ENCODE results near the gene YIF1A. TPM values are rescaled to one million over a fixed set of nuclear protein-coding genes. Genes with fewer than 3 reads are reported as not detected.

Gene YIF1A
- total RNA-seq, 2 donors from 2014 or later = 68.1 to 100 TPM

DNA sequence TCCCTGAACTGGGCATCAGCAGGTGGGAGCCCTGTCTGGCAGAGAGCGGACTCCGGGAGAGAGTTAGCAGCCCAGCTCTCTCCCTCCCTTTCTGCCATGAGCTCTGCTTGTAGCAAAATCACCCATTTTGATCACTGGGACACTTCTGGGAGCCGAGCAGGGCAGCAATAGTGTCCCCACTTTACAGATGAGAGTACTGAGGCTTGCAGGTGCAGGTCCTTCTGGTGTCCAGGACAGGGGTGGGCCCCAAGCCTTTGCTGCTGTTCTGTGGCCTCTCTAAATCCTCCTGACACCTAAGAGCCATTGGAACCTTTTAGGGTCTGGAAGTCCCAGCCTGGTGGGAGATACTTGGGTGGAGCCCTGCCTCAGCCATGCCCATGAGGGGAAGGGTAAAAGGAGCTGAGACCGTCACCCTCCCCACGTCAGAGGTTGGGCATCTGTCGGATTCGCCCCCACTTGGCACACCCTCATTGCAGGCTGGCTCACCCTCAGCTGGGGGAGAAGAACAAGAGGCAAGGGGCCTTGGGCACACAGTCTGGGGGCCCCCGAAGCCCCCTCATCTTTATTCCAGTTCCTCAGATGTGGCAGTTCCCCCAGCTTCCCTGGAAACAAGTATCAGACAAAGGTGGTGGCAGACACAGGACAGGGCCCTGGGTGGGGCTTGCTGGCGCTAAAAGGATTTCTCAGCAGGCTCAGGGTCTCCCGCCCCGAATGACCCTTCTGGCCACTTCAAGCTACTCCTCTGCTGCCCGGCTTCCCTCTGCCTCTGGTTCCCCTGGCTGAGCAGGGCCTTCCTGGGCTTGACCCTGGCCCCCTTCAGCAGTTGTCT lies 42.8 kb upstream of the YIF1A start:
- Histone ChIP-seq H3K36me3 (no peaks in the 10 kb centered on the region), H3K4me3 (no peak overlapping the region), H3K9me3 (no peaks in the 10 kb centered on the region), H3K4me1 (peaks cover 4 to 46% of the 10 kb centered on the region in 2 donors), H3K27me3 (no peaks in the 10 kb centered on the region), H3K27ac (no peak overlapping the region)
- TF ChIP-seq, protein P1, sequence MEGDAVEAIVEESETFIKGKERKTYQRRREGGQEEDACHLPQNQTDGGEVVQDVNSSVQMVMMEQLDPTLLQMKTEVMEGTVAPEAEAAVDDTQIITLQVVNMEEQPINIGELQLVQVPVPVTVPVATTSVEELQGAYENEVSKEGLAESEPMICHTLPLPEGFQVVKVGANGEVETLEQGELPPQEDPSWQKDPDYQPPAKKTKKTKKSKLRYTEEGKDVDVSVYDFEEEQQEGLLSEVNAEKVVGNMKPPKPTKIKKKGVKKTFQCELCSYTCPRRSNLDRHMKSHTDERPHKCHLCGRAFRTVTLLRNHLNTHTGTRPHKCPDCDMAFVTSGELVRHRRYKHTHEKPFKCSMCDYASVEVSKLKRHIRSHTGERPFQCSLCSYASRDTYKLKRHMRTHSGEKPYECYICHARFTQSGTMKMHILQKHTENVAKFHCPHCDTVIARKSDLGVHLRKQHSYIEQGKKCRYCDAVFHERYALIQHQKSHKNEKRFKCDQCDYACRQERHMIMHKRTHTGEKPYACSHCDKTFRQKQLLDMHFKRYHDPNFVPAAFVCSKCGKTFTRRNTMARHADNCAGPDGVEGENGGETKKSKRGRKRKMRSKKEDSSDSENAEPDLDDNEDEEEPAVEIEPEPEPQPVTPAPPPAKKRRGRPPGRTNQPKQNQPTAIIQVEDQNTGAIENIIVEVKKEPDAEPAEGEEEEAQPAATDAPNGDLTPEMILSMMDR (IDR thresholded peaks at IDR 0.05) = no peak
- no peak for DNase-seq (ENCODE audit: low spot score)

DNA sequence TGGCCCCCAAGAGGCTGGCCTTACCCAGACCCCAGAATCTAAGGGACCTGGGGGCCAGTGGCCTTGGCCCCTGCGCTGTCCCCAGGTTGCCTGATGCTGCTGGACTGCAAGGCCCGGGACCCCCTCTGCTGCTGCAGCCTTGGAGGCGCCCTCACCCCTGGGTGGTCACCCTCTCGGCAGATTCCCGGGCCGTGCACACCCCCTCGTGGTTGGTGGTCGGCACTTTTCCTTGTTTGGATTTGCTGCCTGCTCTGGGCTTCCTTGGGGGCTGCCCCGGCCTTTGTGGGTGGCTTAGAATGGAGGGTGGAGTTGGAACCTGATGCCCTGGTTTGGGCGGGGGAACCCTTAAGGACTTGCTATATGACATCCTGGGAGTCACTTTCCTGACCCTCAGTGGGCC lies 42.0 kb upstream of the YIF1A start:
- no peaks in the 10 kb centered on the region for H3K27me3 ChIP-seq
- no peaks in the 10 kb centered on the region for H3K9me3 ChIP-seq
- TF ChIP-seq, protein P1 (IDR thresholded peaks at IDR 0.05) = no peak
- no peak overlapping the region for H3K4me3 ChIP-seq
- no peaks in the 10 kb centered on the region for H3K36me3 ChIP-seq
- no peak for DNase-seq (ENCODE audit: low spot score)
- H3K4me1 ChIP-seq = peaks cover 4 to 46% of the 10 kb centered on the region in 2 donors
- H3K27ac ChIP-seq = no peak overlapping the region

DNA sequence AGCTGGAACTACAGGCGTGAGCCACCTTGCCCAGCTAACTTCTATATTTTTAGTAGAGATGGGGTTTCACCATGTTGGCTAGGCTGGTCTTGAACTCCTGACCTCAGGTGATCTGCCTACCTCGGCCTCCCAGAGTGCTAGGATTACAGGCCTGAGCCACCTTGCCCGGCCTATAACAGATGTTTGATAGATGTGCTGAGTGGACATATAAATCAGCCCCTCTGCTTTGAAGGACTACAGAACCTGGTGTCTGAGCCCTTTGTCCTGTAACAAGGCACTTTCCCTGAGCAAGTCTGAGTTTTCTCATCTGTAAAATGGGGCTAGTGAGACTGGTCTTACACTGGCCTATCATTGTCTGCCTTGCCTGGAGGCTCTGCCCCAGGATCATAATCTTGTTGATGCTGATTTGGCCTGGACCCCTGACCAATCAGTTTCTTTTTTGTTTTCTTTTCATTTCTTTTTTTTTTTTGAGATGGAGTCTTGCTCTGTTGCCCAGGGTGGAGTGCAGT lies 40.3 kb upstream of the YIF1A start:
- DNase-seq (ENCODE audit: low spot score) = no peak

DNA sequence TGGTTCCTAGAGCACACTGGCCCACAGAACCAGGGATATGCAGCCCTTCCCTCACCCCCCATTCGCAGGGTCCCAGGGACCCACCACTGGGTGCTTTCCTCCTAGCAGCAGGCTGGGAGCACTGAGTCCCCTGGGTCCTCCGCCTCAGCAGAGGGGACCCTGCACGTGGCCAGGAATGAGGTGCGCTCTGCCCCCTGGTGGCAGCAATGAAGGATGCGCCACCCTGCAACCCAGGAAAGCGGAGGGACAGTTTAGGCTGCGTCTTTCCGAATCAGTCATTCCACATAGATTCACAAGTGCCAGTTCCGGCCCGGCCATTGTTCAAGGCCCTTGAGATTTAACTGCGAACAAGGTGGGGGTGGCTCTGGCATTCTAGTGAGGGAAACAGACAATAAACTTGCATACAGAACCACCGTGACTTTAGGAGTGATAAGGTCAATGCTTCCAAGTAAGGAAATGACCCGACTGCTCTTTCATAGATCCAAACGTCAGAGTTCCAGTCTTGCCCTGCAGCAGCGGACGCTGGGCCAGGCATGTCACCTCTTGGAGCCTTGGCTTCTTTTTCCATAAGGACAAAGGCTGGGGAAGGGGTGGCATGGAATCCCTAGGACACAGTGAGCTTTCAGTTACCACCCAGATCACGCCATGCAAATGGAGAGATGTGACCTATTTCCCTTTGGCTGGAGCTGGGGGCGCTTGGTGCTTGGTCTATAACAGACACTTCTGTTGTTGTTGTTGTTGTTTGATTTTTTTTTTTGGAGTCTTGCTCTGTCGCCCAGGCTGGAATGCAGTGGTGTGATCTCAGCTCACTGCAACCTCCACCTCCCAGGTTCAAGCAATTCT lies 39.6 kb upstream of the YIF1A start:
- peak overlapping the region in 1 of 2 donors; percentile 18 for H3K4me3 ChIP-seq
- peak overlapping the region; percentile 15 to 87 for H3K27ac ChIP-seq
- DNase-seq (ENCODE audit: low spot score) = peak; percentile 89

More for the DNA sequence above, 40.3 kb upstream of the YIF1A start:
- H3K27ac ChIP-seq = no peak overlapping the region
- H3K36me3 ChIP-seq = no peaks in the 10 kb centered on the region
- H3K27me3 ChIP-seq = no peaks in the 10 kb centered on the region
- peaks cover 4 to 39% of the 10 kb centered on the region in 2 donors for H3K4me1 ChIP-seq
- no peaks in the 10 kb centered on the region for H3K9me3 ChIP-seq
- TF ChIP-seq, protein P1 (IDR thresholded peaks at IDR 0.05) = no peak
- no peak overlapping the region for H3K4me3 ChIP-seq

DNA sequence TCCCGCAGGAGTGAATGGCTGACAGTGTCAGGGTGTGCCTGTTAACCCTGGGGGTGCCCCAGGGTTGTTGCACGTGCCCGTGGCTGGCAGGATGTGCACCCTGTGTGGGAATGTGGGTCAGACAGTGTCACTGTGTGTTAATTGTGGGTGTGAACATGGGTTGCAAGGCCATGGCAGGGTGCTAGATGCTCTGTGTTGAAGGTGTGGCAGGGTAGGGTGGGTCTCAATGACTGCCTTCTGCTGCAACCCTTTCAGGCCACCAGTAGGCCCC lies 39.0 kb upstream of the YIF1A start:
- Histone ChIP-seq H3K9me3 (no peaks in the 10 kb centered on the region), H3K4me3 (no peak overlapping the region), H3K27me3 (no peaks in the 10 kb centered on the region), H3K36me3 (no peaks in the 10 kb centered on the region), H3K27ac (peak overlapping the region; percentile 15 to 87), H3K4me1 (peaks cover 4 to 39% of the 10 kb centered on the region in 2 donors)
- TF ChIP-seq, protein P1 (IDR thresholded peaks at IDR 0.05) = no peak
- DNase-seq (ENCODE audit: low spot score) = no peak

More for the DNA sequence above, 39.6 kb upstream of the YIF1A start:
- TF ChIP-seq, protein P1 (IDR thresholded peaks at IDR 0.05) = peak; percentile 88 to 95
- no peaks in the 10 kb centered on the region for H3K36me3 ChIP-seq
- peaks cover 4 to 39% of the 10 kb centered on the region in 2 donors for H3K4me1 ChIP-seq
- no peaks in the 10 kb centered on the region for H3K27me3 ChIP-seq
- no peaks in the 10 kb centered on the region for H3K9me3 ChIP-seq
